ENCODE measurements around the gene ALAD.
"Not testable (repeated sequence)": the region's sequence is repeated elsewhere in the genome, so short reads cannot be mapped to it uniquely, and the experiment has no call there.

ALAD gene

GRCh38 chr9:113401027-113401792 is at the start of gene ALAD:
Gene ALAD (minus strand): TSS chr9:113401284. CDS start chr9:113393559, 7,725 bp downstream.
- H3K4me1 ChIP-seq, result peaks cover 14% of the 10 kb centered on the region
- no peaks in the 10 kb centered on the region for H3K9me3 ChIP-seq
- in situ Hi-C loops (cut with MboI; ENCODE audit: low sequenced_read_pairs), result no loop called here
- H3K36me3 ChIP-seq (replicated peaks), result peaks cover 2% of the 10 kb centered on the region; the same call in 1 of the 2 replicates
- DNase-seq (ENCODE audit: low spot score in 2 of 2), result peak; percentile 92 to 99
- H3K4me3 ChIP-seq, result peak within 1 kb of the TSS; percentile 78
- H3K27me3 ChIP-seq (ENCODE audit: low read depth), result no peaks in the 10 kb centered on the region

- in situ Hi-C loops (cut with MboI; ENCODE audit: low sequenced_read_pairs), result loop anchor here (5.0 kb wide), 1 partner anchor 208 kb away; no protein-coding TSS in a partner anchor
- H3K9me3 ChIP-seq, result no peaks in the 10 kb centered on the region
- no peaks in the 10 kb centered on the region for H3K27me3 ChIP-seq (ENCODE audit: low read depth)
- H3K4me1 ChIP-seq, result no peaks in the 10 kb centered on the region
- H3K36me3 ChIP-seq (replicated peaks), result no peaks in the 10 kb centered on the region
- DNase-seq (ENCODE audit: low spot score in 2 of 2), result no peak
- H3K4me3 ChIP-seq, result no peak overlapping the region
These were observed 48.3 kb upstream of the ALAD start for GRCh38 chr9:113449376-113449775.

- H3K36me3 ChIP-seq (replicated peaks), result no peaks in the 10 kb centered on the region
- H3K27me3 ChIP-seq (ENCODE audit: low read depth), result no peaks in the 10 kb centered on the region
- DNase-seq (ENCODE audit: low spot score in 2 of 2), result peak in 1 of 2 experiments; percentile 59
- no peaks in the 10 kb centered on the region for H3K4me1 ChIP-seq
- in situ Hi-C loops (cut with MboI; ENCODE audit: low sequenced_read_pairs), result loop anchor here (5.0 kb wide), 1 partner anchor 211 kb away; no protein-coding TSS in a partner anchor
- no peaks in the 10 kb centered on the region for H3K9me3 ChIP-seq
- H3K4me3 ChIP-seq, result no peak overlapping the region
These were observed 45.2 kb upstream of the ALAD start for GRCh38 chr9:113446323-113446740.

GRCh38 chr9:113444736-113445135 is 43.7 kb upstream of the ALAD start:
- no peaks in the 10 kb centered on the region for H3K27me3 ChIP-seq (ENCODE audit: low read depth)
- no peaks in the 10 kb centered on the region for H3K36me3 ChIP-seq (replicated peaks)
- no peak overlapping the region for H3K4me3 ChIP-seq
- H3K9me3 ChIP-seq, result no peaks in the 10 kb centered on the region
- no peaks in the 10 kb centered on the region for H3K4me1 ChIP-seq
- in situ Hi-C loops (cut with MboI; ENCODE audit: low sequenced_read_pairs), result loop anchor here (5.0 kb wide), 1 partner anchor 213 kb away; no protein-coding TSS in a partner anchor
- DNase-seq (ENCODE audit: low spot score in 2 of 2), result no peak

- DNase-seq (ENCODE audit: low spot score in 2 of 2); H3K4me3 ChIP-seq; in situ Hi-C loops (cut with MboI; ENCODE audit: low sequenced_read_pairs); H3K4me1 ChIP-seq; H3K36me3 ChIP-seq (replicated peaks); H3K27me3 ChIP-seq (ENCODE audit: low read depth); H3K9me3 ChIP-seq: not testable (repeated sequence)
These were observed 36.6 kb upstream of the ALAD start for GRCh38 chr9:113437716-113438115.

GRCh38 chr9:113436728-113437515 is 35.8 kb upstream of the ALAD start:
- DNase-seq (ENCODE audit: low spot score in 2 of 2), result no peak
- Histone ChIP-seq H3K27me3 (ENCODE audit: low read depth) (no peaks in the 10 kb centered on the region; the same call in none of the 2 replicates), H3K4me3 (no peak overlapping the region), H3K36me3 (replicated peaks) (no peaks in the 10 kb centered on the region), H3K4me1 (no peaks in the 10 kb centered on the region), H3K9me3 (no peaks in the 10 kb centered on the region)
- in situ Hi-C loops (cut with MboI; ENCODE audit: low sequenced_read_pairs), result no loop called here

- no peaks in the 10 kb centered on the region for H3K4me1 ChIP-seq
- no peaks in the 10 kb centered on the region for H3K9me3 ChIP-seq
- H3K27me3 ChIP-seq (ENCODE audit: low read depth), result no peaks in the 10 kb centered on the region; the same call in 1 of the 2 replicates
- in situ Hi-C loops (cut with MboI; ENCODE audit: low sequenced_read_pairs), result no loop called here
- no peaks in the 10 kb centered on the region for H3K36me3 ChIP-seq (replicated peaks)
- H3K4me3 ChIP-seq, result no peak overlapping the region
- no peak for DNase-seq (ENCODE audit: low spot score in 2 of 2)
These were observed 30.1 kb upstream of the ALAD start for GRCh38 chr9:113431191-113431590.

- Histone ChIP-seq H3K4me3 (no peak overlapping the region), H3K9me3 (no peaks in the 10 kb centered on the region), H3K27me3 (ENCODE audit: low read depth) (no peaks in the 10 kb centered on the region; the same call in none of the 2 replicates), H3K36me3 (replicated peaks) (no peaks in the 10 kb centered on the region), H3K4me1 (no peaks in the 10 kb centered on the region)
- in situ Hi-C loops (cut with MboI; ENCODE audit: low sequenced_read_pairs), result no loop called here
- no peak for DNase-seq (ENCODE audit: low spot score in 2 of 2)
These were observed 27.1 kb upstream of the ALAD start for GRCh38 chr9:113428062-113428615.

GRCh38 chr9:113427629-113428028 is 26.5 kb upstream of the ALAD start:
- Histone ChIP-seq H3K27me3 (ENCODE audit: low read depth) (no peaks in the 10 kb centered on the region; the same call in none of the 2 replicates), H3K4me1 (no peaks in the 10 kb centered on the region), H3K9me3 (no peaks in the 10 kb centered on the region), H3K36me3 (replicated peaks) (no peaks in the 10 kb centered on the region), H3K4me3 (no peak overlapping the region)
- in situ Hi-C loops (cut with MboI; ENCODE audit: low sequenced_read_pairs), result no loop called here
- no peak for DNase-seq (ENCODE audit: low spot score in 2 of 2)

GRCh38 chr9:113426701-113427100 is 25.6 kb upstream of the ALAD start:
- Histone ChIP-seq H3K4me1 (no peaks in the 10 kb centered on the region), H3K36me3 (replicated peaks) (no peaks in the 10 kb centered on the region), H3K27me3 (ENCODE audit: low read depth) (no peaks in the 10 kb centered on the region; the same call in 1 of the 2 replicates), H3K4me3 (no peak overlapping the region), H3K9me3 (no peaks in the 10 kb centered on the region)
- in situ Hi-C loops (cut with MboI; ENCODE audit: low sequenced_read_pairs), result no loop called here
- DNase-seq (ENCODE audit: low spot score in 2 of 2), result no peak

GRCh38 chr9:113425072-113425471 is 24.0 kb upstream of the ALAD start:
- no peaks in the 10 kb centered on the region for H3K36me3 ChIP-seq (replicated peaks)
- DNase-seq (ENCODE audit: low spot score in 2 of 2), result no peak
- no peaks in the 10 kb centered on the region for H3K4me1 ChIP-seq
- H3K9me3 ChIP-seq, result no peaks in the 10 kb centered on the region
- in situ Hi-C loops (cut with MboI; ENCODE audit: low sequenced_read_pairs), result no loop called here
- no peaks in the 10 kb centered on the region; the same call in 1 of the 2 replicates for H3K27me3 ChIP-seq (ENCODE audit: low read depth)
- H3K4me3 ChIP-seq, result no peak overlapping the region

- in situ Hi-C loops (cut with MboI; ENCODE audit: low sequenced_read_pairs), result no loop called here
- Histone ChIP-seq H3K27me3 (ENCODE audit: low read depth) (no peaks in the 10 kb centered on the region; the same call in 1 of the 2 replicates), H3K4me1 (no peaks in the 10 kb centered on the region), H3K4me3 (no peak overlapping the region), H3K9me3 (no peaks in the 10 kb centered on the region), H3K36me3 (replicated peaks) (no peaks in the 10 kb centered on the region)
- DNase-seq (ENCODE audit: low spot score in 2 of 2), result no peak
These were observed 20.6 kb upstream of the ALAD start for GRCh38 chr9:113421726-113422125.

- Histone ChIP-seq H3K9me3 (no peaks in the 10 kb centered on the region), H3K36me3 (replicated peaks) (no peaks in the 10 kb centered on the region), H3K4me1 (no peaks in the 10 kb centered on the region), H3K27me3 (ENCODE audit: low read depth) (no peaks in the 10 kb centered on the region), H3K4me3 (no peak overlapping the region)
- in situ Hi-C loops (cut with MboI; ENCODE audit: low sequenced_read_pairs), result no loop called here
- no peak for DNase-seq (ENCODE audit: low spot score in 2 of 2)
These were observed 16.3 kb upstream of the ALAD start for GRCh38 chr9:113417370-113417769.

All from HAP-1 (cell line).